ENCODE measurements around the gene CDCA8.
A peak's percentile ranks its signal among the peaks of the same experiment; 100 is the strongest.

CDCA8 gene

GRCh38 chr1:37752583-37753471, 60.5 kb downstream of the CDCA8 start:
- peak overlapping the region; percentile 44; the same call in 1 of the 2 replicates for H3K4me3 ChIP-seq (ENCODE audit: low read length)
- no peak for TF ChIP-seq ZNF274 (IDR thresholded peaks at IDR 0.05; ENCODE audit: low read depth, low read length)

GRCh38 chr1:37753473-37754321, 61.4 kb downstream of the CDCA8 start:
- no peak for TF ChIP-seq ZNF274 (IDR thresholded peaks at IDR 0.05; ENCODE audit: low read depth, low read length)
- H3K4me3 ChIP-seq (ENCODE audit: low read length): no peak overlapping the region

GRCh38 chr1:37755290-37755689, 63.0 kb downstream of the CDCA8 start:
- TF ChIP-seq ZNF274 (IDR thresholded peaks at IDR 0.05; ENCODE audit: low read depth, low read length): no peak
- no peak overlapping the region for H3K4me3 ChIP-seq (ENCODE audit: low read length)

- no peak for TF ChIP-seq ZNF274 (IDR thresholded peaks at IDR 0.05; ENCODE audit: low read depth, low read length)
- no peak overlapping the region for H3K4me3 ChIP-seq (ENCODE audit: low read length)
Measured at GRCh38 chr1:37755951-37756560, 63.7 kb downstream of the CDCA8 start.

Data from GM08714 (cell line).